SH-SY5Y (cell line): ENCODE data around the gene MYO1E.

Experiments used
- GATA2 ChIP-seq: IDR thresholded peaks from 2 replicates; pipeline ENCODE4 v1.6.1; 2011; ENCODE audit warnings: mild to moderate bottlenecking, low read depth, low read length
- GATA3 ChIP-seq: IDR thresholded peaks from 2 replicates; pipeline ENCODE4 v1.6.1; 2011; ENCODE audit warnings: low read depth, mild to moderate bottlenecking, low read length, moderate library complexity

DNA sequence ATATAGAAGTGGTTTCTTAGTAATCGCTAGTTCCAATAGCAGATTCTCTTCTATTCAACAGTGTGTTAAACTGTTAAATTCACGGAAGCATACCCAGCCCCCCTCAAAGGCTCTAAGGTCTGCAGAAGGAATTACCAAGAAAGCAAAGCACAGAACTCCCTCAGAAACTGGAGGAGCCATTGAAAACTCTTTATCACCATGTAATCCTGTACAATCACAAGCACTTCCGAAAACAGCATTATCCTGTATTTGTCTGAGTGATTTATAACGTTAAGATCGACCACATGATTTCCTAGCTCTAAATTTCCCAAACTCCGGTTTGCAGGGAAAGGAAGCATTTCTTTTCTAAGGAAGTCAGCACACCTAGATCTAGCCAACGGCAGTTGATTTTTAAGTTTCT, 20.0 kb downstream of the MYO1E start:
- TF ChIP-seq GATA2, result no peak
- no peak for TF ChIP-seq GATA3
